NCI-H446 treated with DMSO at 0.1 percent for 48 hours (cell line): ENCODE measurements around the gene POLR1G.

Experiments
- DNase-seq: peaks from one replicate; lab custom pipeline; 2025; lab: John Stamatoyannopoulos, UW

Gene POLR1G, protein sequence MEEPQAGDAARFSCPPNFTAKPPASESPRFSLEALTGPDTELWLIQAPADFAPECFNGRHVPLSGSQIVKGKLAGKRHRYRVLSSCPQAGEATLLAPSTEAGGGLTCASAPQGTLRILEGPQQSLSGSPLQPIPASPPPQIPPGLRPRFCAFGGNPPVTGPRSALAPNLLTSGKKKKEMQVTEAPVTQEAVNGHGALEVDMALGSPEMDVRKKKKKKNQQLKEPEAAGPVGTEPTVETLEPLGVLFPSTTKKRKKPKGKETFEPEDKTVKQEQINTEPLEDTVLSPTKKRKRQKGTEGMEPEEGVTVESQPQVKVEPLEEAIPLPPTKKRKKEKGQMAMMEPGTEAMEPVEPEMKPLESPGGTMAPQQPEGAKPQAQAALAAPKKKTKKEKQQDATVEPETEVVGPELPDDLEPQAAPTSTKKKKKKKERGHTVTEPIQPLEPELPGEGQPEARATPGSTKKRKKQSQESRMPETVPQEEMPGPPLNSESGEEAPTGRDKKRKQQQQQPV

DNA sequence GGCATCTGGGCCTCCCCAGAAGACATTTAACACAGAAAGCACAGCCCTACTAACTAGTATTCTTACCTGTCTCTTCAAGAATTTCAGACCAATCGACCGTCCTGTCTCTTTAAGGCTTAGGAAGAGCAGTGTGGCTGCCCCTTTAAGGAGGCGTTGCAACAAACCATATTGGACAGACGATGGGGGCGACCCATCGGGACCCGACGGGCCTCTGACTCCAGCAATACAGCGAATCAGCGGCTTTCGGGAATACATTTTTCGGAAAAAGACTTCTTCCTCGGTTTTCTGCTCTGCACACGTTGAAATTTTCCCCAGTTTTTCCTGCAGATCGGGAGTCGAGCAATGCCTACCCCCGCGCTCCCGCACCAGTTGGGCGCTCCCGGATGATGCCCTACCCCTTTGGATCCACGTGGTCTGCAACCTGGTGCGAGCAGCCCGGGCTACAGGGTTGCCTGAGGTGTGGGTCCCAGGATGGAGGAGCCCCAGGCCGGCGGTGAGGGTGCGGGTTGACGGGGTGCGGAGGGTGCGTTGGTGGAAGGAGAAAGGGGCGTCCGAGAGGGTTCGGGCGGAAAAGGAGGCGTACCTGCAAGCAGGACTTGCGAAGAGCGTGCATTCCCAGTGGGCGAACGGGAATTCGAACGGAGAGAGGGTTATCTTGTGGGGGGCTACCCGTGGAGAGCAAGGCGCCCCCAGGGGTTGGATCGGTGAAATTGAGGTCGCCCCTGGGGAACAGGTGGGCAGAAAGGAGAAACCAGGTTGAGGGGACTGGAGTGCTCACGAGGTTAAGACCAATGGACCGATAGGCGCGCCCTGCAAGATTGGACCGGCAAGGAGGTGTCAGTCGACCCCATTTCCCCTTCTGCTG, at the start of gene POLR1G:
POLR1G (plus strand) TSS at position 419 of the 865 bp plus-strand sequence; CDS start at position 472, 53 bp downstream.
- peak; percentile 85 for DNase-seq

DNA sequence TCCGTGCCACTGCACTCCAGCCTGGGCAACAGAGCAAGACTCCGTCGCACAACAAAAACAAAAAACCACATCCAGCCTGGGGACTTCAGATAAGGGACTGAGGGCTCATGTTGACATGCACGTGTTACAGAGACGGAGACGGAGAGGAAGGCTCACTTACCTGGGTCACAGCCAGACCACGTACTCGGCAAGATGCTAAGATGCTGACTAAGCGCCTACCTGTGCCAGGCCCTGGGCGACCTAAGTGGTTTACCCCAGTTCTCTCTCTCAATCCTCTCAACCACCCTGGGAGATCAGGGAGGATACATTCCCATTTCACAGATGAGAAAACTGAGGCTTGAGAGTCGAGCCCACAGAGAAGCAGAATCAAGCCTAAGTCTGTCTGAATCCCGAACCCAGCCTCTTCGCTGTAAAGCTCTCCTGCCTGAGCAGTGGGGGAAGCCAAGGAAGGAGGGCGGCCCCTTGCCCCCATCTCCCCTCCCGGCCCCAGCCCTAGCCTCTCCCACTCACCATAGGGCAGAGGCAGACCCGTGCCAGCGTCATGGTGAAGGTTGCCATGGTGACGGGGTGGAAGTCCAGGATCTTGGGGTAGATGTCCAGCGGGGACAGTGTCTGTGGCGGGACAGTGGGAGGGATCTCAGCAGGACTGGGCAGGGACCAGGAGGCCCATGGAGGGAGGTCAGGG, 49.5 kb upstream of the POLR1G start:
- DNase-seq, result no peak

DNA sequence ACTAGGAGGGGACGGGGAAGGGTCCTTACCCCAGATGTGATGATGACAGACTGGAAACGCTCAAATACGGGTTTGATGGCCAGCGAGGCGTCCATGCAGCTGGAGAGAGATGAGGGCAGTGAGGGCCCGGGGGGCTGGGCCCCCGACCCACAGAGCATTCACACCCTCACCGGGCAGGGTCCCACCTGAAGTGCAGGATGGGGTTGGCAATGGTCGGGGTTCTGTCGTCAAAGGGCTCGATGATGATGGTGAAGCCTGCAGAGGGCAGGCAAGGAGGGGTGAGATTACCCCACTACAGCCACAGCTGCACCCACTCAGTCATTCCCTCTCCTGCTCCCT, 49.0 kb upstream of the POLR1G start:
- DNase-seq, result no peak

DNA sequence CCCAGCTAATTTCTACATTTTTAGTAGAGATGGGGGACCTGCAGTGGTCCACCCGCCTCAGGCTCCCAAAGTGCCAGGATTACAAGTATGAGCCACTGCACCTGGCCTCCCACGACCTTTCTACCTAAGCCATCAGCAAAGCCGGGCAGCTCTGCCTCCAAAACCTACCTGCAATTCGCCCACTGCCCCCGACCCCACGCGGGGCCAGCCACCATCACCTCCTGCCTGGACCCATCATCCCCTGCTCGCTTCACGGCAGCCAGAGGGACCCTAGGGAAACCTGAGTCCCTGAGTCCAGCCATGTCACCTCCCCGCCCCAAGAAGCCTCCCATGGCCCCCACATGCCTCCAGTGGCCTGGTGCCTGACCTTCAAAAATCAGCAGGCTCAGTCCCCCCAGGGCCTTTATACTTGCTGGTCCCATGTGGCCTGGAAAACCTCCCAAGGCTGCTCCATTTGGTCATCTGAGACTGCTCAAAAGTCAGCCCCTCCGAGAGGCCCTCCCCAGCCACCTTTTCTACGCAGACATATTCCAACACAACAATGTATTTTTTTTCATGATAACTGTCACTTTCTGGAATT, 48.1 kb upstream of the POLR1G start:
- no peak for DNase-seq

DNA sequence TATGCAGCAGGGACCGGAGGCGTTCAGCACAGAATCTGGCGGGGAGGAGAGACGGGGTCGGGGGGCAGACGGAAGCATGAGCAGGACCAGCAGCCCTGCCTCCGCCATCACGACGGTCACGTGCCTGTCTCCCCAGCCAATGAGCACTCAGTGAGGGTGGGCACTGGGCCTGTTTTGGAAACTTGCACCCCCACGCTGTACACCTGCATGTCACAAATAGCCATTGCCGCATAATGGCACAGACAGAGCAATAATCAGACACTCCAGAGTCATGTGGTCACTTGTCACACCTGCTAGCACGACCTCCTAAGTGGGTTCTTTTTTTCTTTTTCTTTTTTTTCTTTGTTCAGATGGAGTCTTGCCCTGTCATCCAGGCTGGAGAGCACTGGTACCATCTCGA, 44.8 kb upstream of the POLR1G start:
- no peak for DNase-seq

- DNase-seq, result no peak
These were observed 44.2 kb upstream of the POLR1G start for GRCh38 chr19:45362291-45362690.

- no peak for DNase-seq
These were observed 42.5 kb upstream of the POLR1G start for GRCh38 chr19:45363861-45364459.

DNA sequence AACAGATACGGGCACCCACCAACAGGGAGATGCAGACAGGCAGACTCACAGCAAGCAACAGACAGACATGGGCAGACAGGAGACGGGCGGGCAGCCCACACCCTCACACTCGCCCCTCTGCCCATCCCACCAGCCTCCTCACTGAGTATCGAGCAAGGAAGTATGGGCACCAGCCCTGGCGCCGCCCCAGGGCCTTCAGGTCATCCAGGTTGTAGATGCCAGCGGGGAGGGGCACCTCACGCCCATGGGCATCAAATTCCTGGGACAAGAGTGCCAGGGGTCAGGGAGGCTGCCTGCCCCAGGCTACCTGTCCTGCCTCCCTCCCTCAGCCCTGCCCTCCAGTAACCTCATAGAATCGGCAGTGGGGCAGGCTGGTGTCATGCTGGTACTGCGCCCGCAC, 41.7 kb upstream of the POLR1G start:
- DNase-seq, result no peak

- DNase-seq, result no peak
These were observed 38.3 kb upstream of the POLR1G start for GRCh38 chr19:45368127-45368526.

DNA sequence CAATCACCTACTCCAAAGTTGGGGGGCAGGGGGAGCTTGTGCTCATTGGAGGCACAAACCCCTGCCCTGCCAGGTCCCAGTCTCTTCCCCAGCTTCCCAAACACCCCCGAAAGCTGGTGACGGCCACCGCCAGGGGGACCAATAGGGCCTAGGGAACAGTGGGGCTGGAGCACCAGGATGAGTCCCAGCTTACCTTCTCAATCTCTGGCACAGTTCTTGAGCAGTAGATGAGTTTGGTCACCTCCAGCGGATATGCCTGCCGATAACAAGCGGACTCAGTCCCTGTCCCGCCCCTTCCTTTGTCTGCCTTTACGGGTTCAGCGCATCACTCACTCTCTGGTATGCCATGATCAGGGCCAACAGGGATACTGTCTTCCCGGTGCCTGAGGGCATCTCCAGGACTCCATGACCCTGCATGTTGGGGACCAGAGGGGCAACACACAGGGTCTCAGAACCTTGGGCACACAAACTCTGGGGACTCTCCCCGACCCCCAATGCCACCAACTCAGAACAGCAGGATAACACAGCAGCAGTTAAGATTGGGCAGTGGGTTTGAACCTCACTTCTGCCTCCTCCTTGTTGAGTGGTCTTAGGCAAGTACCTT, 37.6 kb upstream of the POLR1G start:
- DNase-seq, result no peak

- peak; percentile 98 for DNase-seq
These were observed 35.8 kb upstream of the POLR1G start, which contains the start of gene ERCC2 for GRCh38 chr19:45370410-45371204. Gene ERCC2, minus strand, starts transcription at chr19:45370573. Its CDS starts 33 bp downstream, at chr19:45370540.

GRCh38 chr19:45376045-45376724, 30.3 kb upstream of the POLR1G start:
- peak; percentile 34 for DNase-seq

DNA sequence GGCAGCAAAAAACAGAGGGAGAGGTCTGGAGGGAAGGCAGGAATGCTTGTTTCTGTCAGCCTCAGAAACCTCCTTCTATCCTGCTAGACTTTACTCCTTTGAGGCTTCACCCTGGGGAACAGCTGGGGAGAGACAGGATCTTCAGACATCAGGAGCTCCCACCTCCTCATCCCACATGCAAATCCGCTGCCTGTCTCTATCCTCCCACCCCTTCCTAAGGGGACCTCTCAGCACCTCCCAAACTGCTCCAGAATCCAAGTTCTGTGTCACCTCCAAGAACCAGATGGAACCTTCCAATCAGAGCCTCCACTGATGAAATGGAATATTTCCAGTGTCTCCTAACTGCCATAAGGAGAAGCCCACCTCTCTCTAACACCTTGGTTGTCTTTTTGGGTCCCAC, 26.3 kb upstream of the POLR1G start:
- no peak for DNase-seq

DNA sequence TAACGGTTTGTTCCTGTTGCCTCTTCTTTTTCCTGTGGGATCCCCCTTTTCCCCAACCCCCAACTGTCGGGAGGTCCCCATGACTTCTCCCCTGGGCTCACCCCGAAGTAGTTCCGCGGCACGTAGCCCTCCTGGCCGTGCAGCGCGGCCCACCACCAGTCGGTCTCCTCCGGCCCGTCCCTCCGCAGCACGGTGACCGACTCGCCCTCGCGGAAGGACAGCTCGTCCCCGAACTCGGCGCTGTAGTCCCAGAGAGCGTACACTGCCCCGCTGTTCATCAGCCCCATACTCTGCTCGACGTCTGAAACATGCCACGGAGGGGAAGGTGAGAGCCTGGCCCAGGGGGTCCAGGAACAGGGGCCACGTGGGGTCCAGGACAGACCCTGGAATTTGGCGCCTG, 24.0 kb upstream of the POLR1G start:
- no peak for DNase-seq

DNA sequence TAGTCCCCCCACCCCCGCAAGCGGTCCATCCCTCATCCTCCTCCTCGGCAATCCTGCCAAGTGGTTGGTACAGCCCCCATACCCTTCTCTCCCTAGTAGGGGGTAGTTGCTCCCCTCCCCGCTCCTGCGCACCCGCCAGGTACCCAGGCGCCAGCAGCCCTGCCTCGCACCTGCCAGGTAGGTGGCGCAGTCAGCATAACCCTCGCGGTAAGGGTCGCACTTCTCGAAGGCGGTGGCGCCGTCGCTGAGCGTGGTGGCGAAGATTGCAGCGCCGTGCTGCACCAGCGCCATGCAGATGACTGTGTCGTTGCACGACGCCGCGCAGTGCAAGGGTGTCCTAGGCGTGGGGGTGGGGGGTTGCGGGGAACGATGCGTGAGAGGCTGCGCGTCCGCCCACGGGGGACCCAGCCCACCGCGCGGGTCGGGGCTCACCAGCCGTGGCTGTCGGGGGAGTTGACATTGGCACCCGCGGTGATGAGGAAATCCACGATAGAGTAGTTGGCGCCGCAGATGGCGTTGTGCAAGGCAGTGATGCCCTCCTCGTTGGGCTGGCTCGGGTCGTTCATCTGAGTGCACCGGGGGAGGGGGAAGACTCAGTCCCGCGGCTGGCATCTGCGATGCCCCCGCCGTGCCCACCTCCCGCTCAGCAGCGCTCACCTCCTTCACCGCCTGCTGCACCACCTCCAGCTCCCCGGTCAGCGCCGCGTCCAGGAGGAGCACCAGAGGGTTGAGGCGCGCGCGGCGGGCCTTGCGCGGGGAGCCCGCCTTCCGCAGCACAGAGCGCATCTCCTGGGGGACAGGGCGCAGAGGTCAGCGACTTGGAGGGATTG, 20.8 kb upstream of the POLR1G start:
- no peak for DNase-seq

GRCh38 chr19:45391346-45391745, 15.1 kb upstream of the POLR1G start:
- no peak for DNase-seq

GRCh38 chr19:45391871-45392665, 14.4 kb upstream of the POLR1G start:
- DNase-seq, result no peak
